PC-9 (cell line): Measurements from ENCODE around the gene NLGN1. TPM values are rescaled to one million over a fixed set of nuclear protein-coding genes. Genes with fewer than 3 reads are reported as not detected.

ENCODE experiments used
- BruUV-seq: library from RNA; stranded (reverse); fragments of 400-500 nt; replicated peaks from 2 replicates; lab custom pipeline; 2021; lab: Mats Ljungman, UMichigan
- CTCF ChIA-PET: fragments of 300-600 bp; sonication (Branson Sonifier 250); formaldehyde crosslinking; loops from one replicate; lab custom pipeline; 2022; ENCODE audit warnings: antibody characterized with exemption; lab: Charles Lee
- POLR2A ChIA-PET: fragments of 300-600 bp; sonication (Branson Sonifier 250); formaldehyde crosslinking; loops from one replicate; lab custom pipeline; 2022; ENCODE audit warnings: antibody characterized with exemption; ENCODE audit not compliant: unreplicated experiment; lab: Charles Lee
- DNase-seq, 2 experiments: peaks; one replicate each; pipeline versions ENCODE4 v3.0.0 to v3.0.0-alpha.2; 2015 to 2022; ENCODE audit warnings: mixed read lengths in 1 of 2
- H2AFZ ChIP-seq: fragments of 200-600 bp; sonication (generic); 2 replicates; pipeline ENCODE4 v1.8.1; 2017; ENCODE audit warnings: antibody characterized with exemption
- H3F3A ChIP-seq: fragments of 200-600 bp; sonication (generic); 2 replicates; pipeline ENCODE4 v1.8.1; 2017; ENCODE audit warnings: antibody characterized with exemption, mild to moderate bottlenecking, low read depth; ENCODE audit not compliant: insufficient read depth
- H3K27ac ChIP-seq: fragments of 200-600 bp; sonication (generic); 2 replicates; pipeline ENCODE4 v1.6.1; 2016; ENCODE audit warnings: mixed run types
- H3K27me3 ChIP-seq: fragments of 200-600 bp; sonication (generic); 2 replicates; pipeline ENCODE4 v1.6.1; 2016; ENCODE audit warnings: low read depth, mixed run types; ENCODE audit not compliant: insufficient read depth
- H3K36me3 ChIP-seq: fragments of 200-600 bp; sonication (generic); 2 replicates; pipeline ENCODE4 v1.6.1; 2016; ENCODE audit warnings: low read depth, mixed run types
- H3K4me1 ChIP-seq: fragments of 200-600 bp; sonication (generic); replicated peaks from 2 replicates; pipeline ENCODE4 v1.6.1; 2016; ENCODE audit warnings: mixed run types; ENCODE audit not compliant: insufficient read depth
- H3K4me2 ChIP-seq: fragments of 200-600 bp; sonication (generic); 2 replicates; pipeline ENCODE4 v1.6.1; 2017; ENCODE audit warnings: mixed run types
- H3K4me3 ChIP-seq: fragments of 200-600 bp; sonication (generic); 2 replicates; pipeline ENCODE4 v1.6.1; 2016; ENCODE audit warnings: mixed run types
- H3K79me2 ChIP-seq: fragments of 200-600 bp; sonication (generic); 2 replicates; pipeline ENCODE4 v1.6.1; 2017; ENCODE audit warnings: low read depth, mixed run types
- H3K9me2 ChIP-seq: fragments of 200-600 bp; sonication (generic); 2 replicates; pipeline ENCODE4 v1.8.1; 2017; ENCODE audit warnings: mild to moderate bottlenecking; ENCODE audit not compliant: insufficient read depth
- H3K9me3 ChIP-seq: fragments of 200-600 bp; sonication (generic); 2 replicates; pipeline ENCODE4 v1.8.1; 2016; ENCODE audit warnings: low read depth; ENCODE audit not compliant: insufficient read depth
- H4K20me1 ChIP-seq: fragments of 200-600 bp; sonication (generic); 2 replicates; pipeline ENCODE4 v1.8.1; 2017; ENCODE audit not compliant: insufficient read depth
- EZH2 ChIP-seq: fragments of 200-600 bp; sonication (generic); IDR thresholded peaks from 2 replicates; pipeline ENCODE4 v1.8.0; 2017; ENCODE audit warnings: antibody characterized with exemption, low read depth
- intact Hi-C: fragments of 100-400 bp; cut with micrococcal nuclease; formaldehyde crosslinking; loops from one replicate; pipeline ENCODE4 v1.10.0; 2022; ENCODE audit not compliant: unreplicated experiment
- total RNA-seq: library from RNA; stranded (reverse); gene quantifications from 2 replicates; pipeline ENCODE4 v1.2.3, GENCODE V29; 2021
- TF ChIP-seq, protein P1 (sequence below): fragments of 200-600 bp; sonication (generic); conservative IDR thresholded peaks from 2 replicates; pipeline ENCODE4 v1.6.1; 2017; ENCODE audit warnings: mixed run types, antibody characterized with exemption, mild to moderate bottlenecking, moderate library complexity

The NLGN1 gene
- total RNA-seq, 1 experiment from 2014 or later, result 1.4 TPM

DNA sequence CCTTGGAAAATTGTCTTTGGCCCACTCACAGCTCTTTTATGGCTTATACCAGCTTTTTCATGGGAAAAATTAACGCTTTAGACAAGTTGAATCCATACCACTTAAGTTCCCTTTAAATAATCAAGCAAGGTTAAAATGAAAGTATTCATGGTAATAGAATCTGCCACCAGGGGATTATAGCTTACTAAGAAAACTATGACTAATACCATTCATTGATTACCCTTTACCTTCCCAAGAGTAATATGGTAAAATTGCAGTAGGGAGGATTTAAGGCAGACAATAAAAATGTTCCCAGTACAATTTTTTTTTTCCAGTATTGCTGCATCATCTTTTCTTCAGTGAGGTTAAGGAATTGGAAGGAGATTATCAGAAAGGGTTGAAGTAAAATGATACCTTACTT, 820.5 kb downstream of the NLGN1 start:
- TF ChIP-seq EZH2, result no peak
- TF ChIP-seq, protein P1, sequence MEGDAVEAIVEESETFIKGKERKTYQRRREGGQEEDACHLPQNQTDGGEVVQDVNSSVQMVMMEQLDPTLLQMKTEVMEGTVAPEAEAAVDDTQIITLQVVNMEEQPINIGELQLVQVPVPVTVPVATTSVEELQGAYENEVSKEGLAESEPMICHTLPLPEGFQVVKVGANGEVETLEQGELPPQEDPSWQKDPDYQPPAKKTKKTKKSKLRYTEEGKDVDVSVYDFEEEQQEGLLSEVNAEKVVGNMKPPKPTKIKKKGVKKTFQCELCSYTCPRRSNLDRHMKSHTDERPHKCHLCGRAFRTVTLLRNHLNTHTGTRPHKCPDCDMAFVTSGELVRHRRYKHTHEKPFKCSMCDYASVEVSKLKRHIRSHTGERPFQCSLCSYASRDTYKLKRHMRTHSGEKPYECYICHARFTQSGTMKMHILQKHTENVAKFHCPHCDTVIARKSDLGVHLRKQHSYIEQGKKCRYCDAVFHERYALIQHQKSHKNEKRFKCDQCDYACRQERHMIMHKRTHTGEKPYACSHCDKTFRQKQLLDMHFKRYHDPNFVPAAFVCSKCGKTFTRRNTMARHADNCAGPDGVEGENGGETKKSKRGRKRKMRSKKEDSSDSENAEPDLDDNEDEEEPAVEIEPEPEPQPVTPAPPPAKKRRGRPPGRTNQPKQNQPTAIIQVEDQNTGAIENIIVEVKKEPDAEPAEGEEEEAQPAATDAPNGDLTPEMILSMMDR, result no peak
- Histone ChIP-seq H3K4me3 (no peak overlapping the region), H3K9me2 (no peaks in the 10 kb centered on the region), H3K27me3 (no peaks in the 10 kb centered on the region), H3K4me1 (no peaks in the 10 kb centered on the region), H3F3A (no peaks in the 10 kb centered on the region), H3K79me2 (no peaks in the 10 kb centered on the region), H3K4me2 (no peak overlapping the region), H2AFZ (no peak overlapping the region), H4K20me1 (no peaks in the 10 kb centered on the region), H3K9me3 (no peaks in the 10 kb centered on the region), H3K36me3 (no peaks in the 10 kb centered on the region), H3K27ac (no peak overlapping the region)
- intact Hi-C loops, result no loop called here
- POLR2A ChIA-PET, result no interaction called here
- BruUV-seq, result no TSS peak
- CTCF ChIA-PET, result no interaction called here
- DNase-seq, result no peak

DNA sequence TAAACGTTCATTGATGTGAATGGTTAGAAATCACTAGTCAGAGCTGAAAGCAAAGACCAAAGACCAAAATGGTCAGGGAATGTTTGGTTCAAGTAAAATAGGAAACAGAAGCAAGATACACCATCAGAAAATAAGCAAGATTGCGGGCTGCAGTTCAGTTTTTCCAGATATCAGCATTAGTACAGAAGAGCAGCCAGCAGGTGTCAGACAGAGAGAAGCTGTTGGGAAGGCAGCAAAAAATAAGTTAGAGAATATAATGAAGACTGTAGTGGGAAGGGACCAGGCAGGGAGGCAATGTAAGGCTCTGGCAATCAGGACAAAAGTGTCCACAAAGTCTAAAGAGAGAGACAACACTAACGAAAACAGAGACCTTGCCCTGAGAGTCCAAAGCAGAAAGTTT, 822.2 kb downstream of the NLGN1 start:
- ChIA-PET CTCF (no interaction called here), POLR2A (no interaction called here)
- no peaks in the 10 kb centered on the region for H3K27me3 ChIP-seq
- H3K4me3 ChIP-seq, result no peak overlapping the region
- H4K20me1 ChIP-seq, result no peaks in the 10 kb centered on the region
- H3K4me2 ChIP-seq, result no peak overlapping the region
- H3K9me3 ChIP-seq, result no peaks in the 10 kb centered on the region
- BruUV-seq, result no TSS peak
- TF ChIP-seq EZH2, result no peak
- TF ChIP-seq, protein P1, result no peak
- no peaks in the 10 kb centered on the region for H3K79me2 ChIP-seq
- no peak overlapping the region for H3K27ac ChIP-seq
- H3K36me3 ChIP-seq, result no peaks in the 10 kb centered on the region
- H3F3A ChIP-seq, result no peaks in the 10 kb centered on the region
- H3K4me1 ChIP-seq, result no peaks in the 10 kb centered on the region
- no peaks in the 10 kb centered on the region for H3K9me2 ChIP-seq
- no peak for DNase-seq
- no peak overlapping the region for H2AFZ ChIP-seq
- intact Hi-C loops, result no loop called here

DNA sequence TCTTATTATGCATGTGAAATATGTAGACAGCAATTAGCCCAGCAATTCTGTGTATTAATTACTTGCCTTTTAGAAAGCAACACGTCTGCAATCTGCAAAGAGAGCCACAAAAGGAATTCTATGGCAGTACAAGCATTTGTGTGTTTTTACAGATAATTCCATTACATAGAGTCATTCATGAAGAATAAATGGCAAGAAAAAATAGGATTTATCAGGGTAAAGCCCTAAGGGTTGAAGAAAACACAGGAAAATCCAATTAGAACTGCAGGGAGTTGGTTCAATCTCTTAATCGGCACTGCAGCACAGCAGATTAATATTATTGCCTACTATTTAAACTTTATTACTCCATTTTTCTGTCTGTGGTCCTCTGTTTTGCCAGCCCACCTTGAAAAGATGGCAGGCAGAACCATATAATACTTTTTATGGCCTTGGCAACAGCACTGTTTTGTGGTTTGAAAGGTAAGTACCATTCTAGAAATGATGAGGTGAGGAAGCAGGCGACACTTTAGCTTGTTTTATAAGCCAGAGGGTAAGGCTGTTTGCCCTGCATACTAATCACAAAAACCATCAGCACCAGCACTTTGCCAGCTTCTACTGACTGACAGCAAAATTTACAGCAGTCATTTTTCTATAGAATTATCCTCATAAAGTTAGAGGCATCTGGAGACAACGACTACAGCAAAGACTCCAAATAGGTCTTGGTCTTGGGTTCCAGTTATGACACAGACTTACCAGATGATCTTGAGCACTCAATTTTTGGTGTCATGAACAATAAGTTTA, 823.4 kb downstream of the NLGN1 start:
- Histone ChIP-seq H3K9me2 (no peaks in the 10 kb centered on the region), H3K4me1 (no peaks in the 10 kb centered on the region), H3F3A (no peaks in the 10 kb centered on the region), H3K27ac (no peak overlapping the region), H3K36me3 (no peaks in the 10 kb centered on the region), H3K9me3 (no peaks in the 10 kb centered on the region), H4K20me1 (no peaks in the 10 kb centered on the region), H2AFZ (no peak overlapping the region), H3K79me2 (no peaks in the 10 kb centered on the region), H3K27me3 (no peaks in the 10 kb centered on the region), H3K4me3 (no peak overlapping the region), H3K4me2 (no peak overlapping the region)
- ChIA-PET POLR2A (no interaction called here), CTCF (no interaction called here)
- no TSS peak for BruUV-seq
- no peak for TF ChIP-seq EZH2
- TF ChIP-seq, protein P1, result no peak
- intact Hi-C loops, result no loop called here
- DNase-seq, result no peak
